A172 (cell line): ENCODE data around the gene P2RY8. TPM values are rescaled to one million over a fixed set of nuclear protein-coding genes. Genes with fewer than 3 reads are reported as not detected.
"Not testable (repeated sequence)": the region's sequence is repeated elsewhere in the genome, so short reads cannot be mapped to it uniquely, and the experiment has no call there.

Source experiments
- DNase-seq: peaks from one replicate; pipeline ENCODE4 v3.0.0-alpha.2; 2015; ENCODE audit warnings: low spot score
- total RNA-seq: library from RNA; depleted of rRNA; stranded (reverse); fragments of >200 nt; shearing (Covaris generic); gene quantifications from 2 replicates; pipeline ENCODE4 v1.2.3, GENCODE V29; 2014

The P2RY8 gene
- total RNA-seq, 1 experiment from 2014 or later: not detected

GRCh38 chrX:1520350-1520749, 16.6 kb downstream of the P2RY8 start:
- DNase-seq: no peak

- DNase-seq: no peak
Measured at GRCh38 chrX:1519022-1519497, 17.9 kb downstream of the P2RY8 start.

- DNase-seq: no peak
Measured at GRCh38 chrX:1518512-1518911, 18.5 kb downstream of the P2RY8 start.

GRCh38 chrX:1516596-1517104, 20.3 kb downstream of the P2RY8 start:
- DNase-seq: no peak

GRCh38 chrX:1511829-1512228, 25.2 kb downstream of the P2RY8 start:
- DNase-seq: no peak

GRCh38 chrX:1511150-1511549, 25.8 kb downstream of the P2RY8 start:
- no peak for DNase-seq

- DNase-seq: no peak
Measured at GRCh38 chrX:1507511-1508463, 29.2 kb downstream of the P2RY8 start.

- no peak for DNase-seq
Measured at GRCh38 chrX:1506916-1507315, 30.1 kb downstream of the P2RY8 start.

- DNase-seq: no peak
Measured at GRCh38 chrX:1502853-1503252, 34.1 kb downstream of the P2RY8 start.

GRCh38 chrX:1502241-1502640, 34.7 kb downstream of the P2RY8 start:
- DNase-seq: no peak

- DNase-seq: no peak
Measured at GRCh38 chrX:1500701-1501624, 36.0 kb downstream of the P2RY8 start.

GRCh38 chrX:1496076-1496475, 40.9 kb downstream of the P2RY8 start:
- DNase-seq: no peak

GRCh38 chrX:1493877-1494510, 43.0 kb downstream of the P2RY8 start:
- DNase-seq: no peak

- no peak for DNase-seq
Measured at GRCh38 chrX:1493412-1493811, 43.6 kb downstream of the P2RY8 start.

- no peak for DNase-seq
Measured at GRCh38 chrX:1492421-1493012, 44.5 kb downstream of the P2RY8 start.

- DNase-seq: peak; percentile 31
Measured at GRCh38 chrX:1491851-1492349, 45.1 kb downstream of the P2RY8 start.

GRCh38 chrX:1491248-1491647, 45.7 kb downstream of the P2RY8 start:
- DNase-seq: not testable (repeated sequence)

GRCh38 chrX:1490723-1491122, 46.3 kb downstream of the P2RY8 start:
- not testable (repeated sequence) for DNase-seq

GRCh38 chrX:1489354-1489753, 47.6 kb downstream of the P2RY8 start:
- DNase-seq: not testable (repeated sequence)

- DNase-seq: no peak
Measured at GRCh38 chrX:1488745-1489144, 48.2 kb downstream of the P2RY8 start.

GRCh38 chrX:1488141-1488540, 48.8 kb downstream of the P2RY8 start:
- no peak for DNase-seq
